ENCODE data around the gene DNMT1. TPM values are rescaled to one million over a fixed set of nuclear protein-coding genes. Genes with fewer than 3 reads are reported as not detected.
A peak's percentile ranks its signal among the peaks of the same experiment; 100 is the strongest.

Gene DNMT1
- polyA plus RNA-seq, 4 donors: 89.1 to 111 (median 105) TPM

- no peak for DNase-seq (ENCODE audit: low read depth in 4 of 4, low spot score in 3 of 4)
These were observed 90.6 kb downstream of the DNMT1 start for GRCh38 chr19:10104130-10104513.

- no peak for DNase-seq (ENCODE audit: low read depth in 4 of 4, low spot score in 3 of 4)
These were observed 91.9 kb downstream of the DNMT1 start for GRCh38 chr19:10102787-10103236.

- no peak for DNase-seq (ENCODE audit: low read depth in 4 of 4, low spot score in 3 of 4)
These were observed 94.5 kb downstream of the DNMT1 start for GRCh38 chr19:10100163-10100785.

- DNase-seq (ENCODE audit: low read depth in 4 of 4, low spot score in 3 of 4): no peak
These were observed 98.2 kb downstream of the DNMT1 start for GRCh38 chr19:10096615-10096963.

GRCh38 chr19:10095948-10096614, 98.7 kb downstream of the DNMT1 start:
- DNase-seq (ENCODE audit: low read depth in 4 of 4, low spot score in 3 of 4): peak; percentile 76 to 85 (median 79)

- DNase-seq (ENCODE audit: low read depth in 4 of 4, low spot score in 3 of 4): no peak
These were observed 99.2 kb downstream of the DNMT1 start for GRCh38 chr19:10095622-10095947.

- DNase-seq (ENCODE audit: low read depth in 4 of 4, low spot score in 3 of 4): no peak
These were observed 101.2 kb downstream of the DNMT1 start for GRCh38 chr19:10093295-10094186.

- no peak for DNase-seq (ENCODE audit: low read depth in 4 of 4, low spot score in 3 of 4)
These were observed 102.0 kb downstream of the DNMT1 start for GRCh38 chr19:10092648-10093294.

GRCh38 chr19:10091895-10092641, 102.7 kb downstream of the DNMT1 start:
- no peak for DNase-seq (ENCODE audit: low read depth in 4 of 4, low spot score in 3 of 4)

GRCh38 chr19:10091370-10091687, 103.4 kb downstream of the DNMT1 start:
- DNase-seq (ENCODE audit: low read depth in 4 of 4, low spot score in 3 of 4): no peak

- DNase-seq (ENCODE audit: low read depth in 4 of 4, low spot score in 3 of 4): no peak
These were observed 104.9 kb downstream of the DNMT1 start for GRCh38 chr19:10089801-10090375.

GRCh38 chr19:10088949-10089554, 105.7 kb downstream of the DNMT1 start:
- DNase-seq (ENCODE audit: low read depth in 4 of 4, low spot score in 3 of 4): no peak

GRCh38 chr19:10087296-10088061, 107.3 kb downstream of the DNMT1 start:
- DNase-seq (ENCODE audit: low read depth in 4 of 4, low spot score in 3 of 4): no peak

- DNase-seq (ENCODE audit: low read depth in 4 of 4, low spot score in 3 of 4): no peak
These were observed 108.1 kb downstream of the DNMT1 start for GRCh38 chr19:10086591-10087192.

GRCh38 chr19:10085641-10086590, 108.8 kb downstream of the DNMT1 start, which contains the start of gene SHFL:
Gene SHFL, plus strand, starts transcription at chr19:10086317. Its CDS starts 111 bp downstream, at chr19:10086428.
- peak in 2 of 4 donors; percentile 61 to 68 for DNase-seq (ENCODE audit: low read depth in 4 of 4, low spot score in 3 of 4)

GRCh38 chr19:10084803-10085202, 110.0 kb downstream of the DNMT1 start:
- DNase-seq (ENCODE audit: low read depth in 4 of 4, low spot score in 3 of 4): no peak

- no peak for DNase-seq (ENCODE audit: low read depth in 4 of 4, low spot score in 3 of 4)
These were observed 110.8 kb downstream of the DNMT1 start for GRCh38 chr19:10083911-10084310.
